ENCODE results near the gene KCNK5. TPM values are rescaled to one million over a fixed set of nuclear protein-coding genes. Genes with fewer than 3 reads are reported as not detected.

Gene KCNK5
- polyA plus RNA-seq, 3 donors = 0.09 TPM; not detected in 2

DNA sequence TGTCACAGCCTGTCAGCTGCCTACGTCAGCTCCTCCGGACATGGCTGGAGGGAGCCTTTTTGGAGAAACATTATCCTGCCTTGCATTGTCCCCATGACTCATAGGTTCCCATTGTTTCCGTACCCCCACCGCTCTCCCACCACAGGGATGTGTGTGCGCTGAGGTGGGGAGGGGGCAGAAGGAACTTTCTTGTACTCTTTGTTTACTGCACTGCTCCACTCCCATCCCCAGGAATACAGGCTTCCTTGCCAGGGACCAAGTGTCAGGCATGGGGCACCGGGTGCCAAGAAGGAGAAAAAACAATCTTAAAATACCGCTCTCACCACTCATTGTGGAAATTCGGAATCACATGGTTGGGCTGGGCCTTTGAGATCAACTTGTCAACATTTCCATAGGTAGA lies 51.0 kb downstream of the KCNK5 start:
- Mint-ChIP-seq H3K9me3 (peaks cover 5 to 20% (median 12%) of the 10 kb centered on the region in 7 donors), H3K27ac (no peak overlapping the region), H3K36me3 (no peaks in the 10 kb centered on the region), H3K4me1 (peaks cover 7% of the 10 kb centered on the region), H3K27me3 (ENCODE audit: low read depth in 3 of 3) (peaks cover 0 to 5% (median 0%) of the 10 kb centered on the region in 3 donors), H3K4me3 (no peak overlapping the region)
- TF ChIP-seq, protein P1, sequence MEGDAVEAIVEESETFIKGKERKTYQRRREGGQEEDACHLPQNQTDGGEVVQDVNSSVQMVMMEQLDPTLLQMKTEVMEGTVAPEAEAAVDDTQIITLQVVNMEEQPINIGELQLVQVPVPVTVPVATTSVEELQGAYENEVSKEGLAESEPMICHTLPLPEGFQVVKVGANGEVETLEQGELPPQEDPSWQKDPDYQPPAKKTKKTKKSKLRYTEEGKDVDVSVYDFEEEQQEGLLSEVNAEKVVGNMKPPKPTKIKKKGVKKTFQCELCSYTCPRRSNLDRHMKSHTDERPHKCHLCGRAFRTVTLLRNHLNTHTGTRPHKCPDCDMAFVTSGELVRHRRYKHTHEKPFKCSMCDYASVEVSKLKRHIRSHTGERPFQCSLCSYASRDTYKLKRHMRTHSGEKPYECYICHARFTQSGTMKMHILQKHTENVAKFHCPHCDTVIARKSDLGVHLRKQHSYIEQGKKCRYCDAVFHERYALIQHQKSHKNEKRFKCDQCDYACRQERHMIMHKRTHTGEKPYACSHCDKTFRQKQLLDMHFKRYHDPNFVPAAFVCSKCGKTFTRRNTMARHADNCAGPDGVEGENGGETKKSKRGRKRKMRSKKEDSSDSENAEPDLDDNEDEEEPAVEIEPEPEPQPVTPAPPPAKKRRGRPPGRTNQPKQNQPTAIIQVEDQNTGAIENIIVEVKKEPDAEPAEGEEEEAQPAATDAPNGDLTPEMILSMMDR (IDR thresholded peaks at IDR 0.05) = no peak
- H3K36me3 ChIP-seq (replicated peaks in 1 of 2; ENCODE audit: control insufficient read depth in 1 of 2, insufficient read depth in 2 of 2, low read length in 2 of 2) = no peaks in the 10 kb centered on the region
- no peaks in the 10 kb centered on the region for H4K20me1 ChIP-seq (ENCODE audit: insufficient read depth, low read length)
- peaks cover 5 to 7% of the 10 kb centered on the region in 2 donors for H3K4me1 ChIP-seq (ENCODE audit: control insufficient read depth in 1 of 2, insufficient read depth in 2 of 2, low read length in 2 of 2)
- H3K27me3 ChIP-seq (ENCODE audit: control insufficient read depth in 2 of 2, insufficient read depth in 2 of 2, low read length in 2 of 2) = no peaks in the 10 kb centered on the region
- H3K27ac ChIP-seq (ENCODE audit: low read depth in 1 of 2, low read length in 2 of 2) = no peak overlapping the region
- intact Hi-C loops (cut with micrococcal nuclease) = no loop called here
- no peak overlapping the region for H3K4me3 ChIP-seq (replicated peaks in 1 of 3; ENCODE audit: low read depth in 2 of 3, low read length in 3 of 3)
- no peak overlapping the region for H3K9ac ChIP-seq (ENCODE audit: insufficient read depth, low read length, poor library complexity, severe bottlenecking)
- no peak overlapping the region for H2AFZ ChIP-seq (ENCODE audit: insufficient read depth, low read depth, low read length, poor library complexity, severe bottlenecking)
- no peak for DNase-seq
- no peaks in the 10 kb centered on the region for H3K79me2 ChIP-seq (ENCODE audit: insufficient read depth, low read length)
- WGBS (ENCODE audit: insufficient coverage) = 85% methylated on average over 3 of the region's 8 CpGs
- no peak overlapping the region for H3K4me2 ChIP-seq (replicated peaks; ENCODE audit: extremely low read depth, low read length, poor library complexity, severe bottlenecking)
- H3K9me3 ChIP-seq (replicated peaks in 1 of 2; ENCODE audit: control insufficient read depth in 1 of 2, insufficient read depth in 1 of 2, low read length in 2 of 2) = peaks cover 6 to 7% of the 10 kb centered on the region in 2 donors

GRCh38 chr6:39177130-39177529 lies 52.1 kb downstream of the KCNK5 start:
- no peak overlapping the region for H3K9ac ChIP-seq (ENCODE audit: insufficient read depth, low read length, poor library complexity, severe bottlenecking)
- H3K27ac ChIP-seq (ENCODE audit: low read depth in 1 of 2, low read length in 2 of 2) = no peak overlapping the region
- H4K20me1 ChIP-seq (ENCODE audit: insufficient read depth, low read length) = no peaks in the 10 kb centered on the region
- DNase-seq = no peak
- no peak overlapping the region for H3K27ac Mint-ChIP-seq
- H3K4me3 ChIP-seq (replicated peaks in 1 of 3; ENCODE audit: low read depth in 2 of 3, low read length in 3 of 3) = no peak overlapping the region
- intact Hi-C loops (cut with micrococcal nuclease) = no loop called here
- H2AFZ ChIP-seq (ENCODE audit: insufficient read depth, low read depth, low read length, poor library complexity, severe bottlenecking) = no peak overlapping the region
- peaks cover 17% of the 10 kb centered on the region for H3K4me1 Mint-ChIP-seq
- TF ChIP-seq, protein P1 (IDR thresholded peaks at IDR 0.05) = no peak
- H3K27me3 ChIP-seq (ENCODE audit: control insufficient read depth in 2 of 2, insufficient read depth in 2 of 2, low read length in 2 of 2) = no peaks in the 10 kb centered on the region
- H3K79me2 ChIP-seq (ENCODE audit: insufficient read depth, low read length) = no peaks in the 10 kb centered on the region
- no CpG with 5 or more reads among the region's 1 CpG for WGBS (ENCODE audit: insufficient coverage)
- H3K36me3 ChIP-seq (replicated peaks in 1 of 2; ENCODE audit: control insufficient read depth in 1 of 2, insufficient read depth in 2 of 2, low read length in 2 of 2) = no peaks in the 10 kb centered on the region
- peaks cover 7 to 8% of the 10 kb centered on the region in 2 donors for H3K9me3 ChIP-seq (replicated peaks in 1 of 2; ENCODE audit: control insufficient read depth in 1 of 2, insufficient read depth in 1 of 2, low read length in 2 of 2)
- no peak overlapping the region for H3K4me3 Mint-ChIP-seq
- H3K27me3 Mint-ChIP-seq (ENCODE audit: low read depth in 3 of 3) = peaks cover 0 to 5% (median 2%) of the 10 kb centered on the region in 3 donors
- H3K4me1 ChIP-seq (ENCODE audit: control insufficient read depth in 1 of 2, insufficient read depth in 2 of 2, low read length in 2 of 2) = peaks cover 10 to 13% of the 10 kb centered on the region in 2 donors
- no peak overlapping the region for H3K4me2 ChIP-seq (replicated peaks; ENCODE audit: extremely low read depth, low read length, poor library complexity, severe bottlenecking)
- H3K36me3 Mint-ChIP-seq = no peaks in the 10 kb centered on the region
- peaks cover 5 to 20% (median 12%) of the 10 kb centered on the region in 7 donors for H3K9me3 Mint-ChIP-seq
